Islet precursor cell (in vitro differentiated cells): ENCODE data around the gene ALS2CL.
"Not testable (repeated sequence)": the region's sequence is repeated elsewhere in the genome, so short reads cannot be mapped to it uniquely, and the experiment has no call there.

Experiments
- DNase-seq: peaks from one replicate; pipeline ENCODE4 v3.0.0-alpha.2; 2018

The ALS2CL gene

GRCh38 chr3:46715507-46716175, 22.2 kb upstream of the ALS2CL start:
- peak; percentile 53 for DNase-seq

- DNase-seq = peak; percentile 38
Measured at GRCh38 chr3:46714728-46715506, 21.4 kb upstream of the ALS2CL start.

- peak; percentile 51 for DNase-seq
Measured at GRCh38 chr3:46713898-46714552, 20.5 kb upstream of the ALS2CL start.

GRCh38 chr3:46713050-46713897, 19.8 kb upstream of the ALS2CL start:
- peak; percentile 43 for DNase-seq

GRCh38 chr3:46712191-46713049, 18.9 kb upstream of the ALS2CL start:
- peak; percentile 40 for DNase-seq

GRCh38 chr3:46711760-46712159, 18.3 kb upstream of the ALS2CL start:
- peak; percentile 20 for DNase-seq

GRCh38 chr3:46711305-46711704, 17.8 kb upstream of the ALS2CL start:
- peak; percentile 50 for DNase-seq

GRCh38 chr3:46710671-46711295, 17.3 kb upstream of the ALS2CL start:
- peak; percentile 45 for DNase-seq

GRCh38 chr3:46710229-46710628, 16.8 kb upstream of the ALS2CL start:
- DNase-seq = no peak

GRCh38 chr3:46709721-46710120, 16.2 kb upstream of the ALS2CL start:
- peak; percentile 37 for DNase-seq

GRCh38 chr3:46709157-46709654, 15.7 kb upstream of the ALS2CL start:
- peak; percentile 32 for DNase-seq

GRCh38 chr3:46708401-46709156, 15.1 kb upstream of the ALS2CL start:
- DNase-seq = peak; percentile 54

- peak; percentile 50 for DNase-seq
Measured at GRCh38 chr3:46707601-46708011, 14.1 kb upstream of the ALS2CL start.

- DNase-seq = peak; percentile 85
Measured at GRCh38 chr3:46706771-46707582, 13.5 kb upstream of the ALS2CL start.

GRCh38 chr3:46705751-46706552, 12.5 kb upstream of the ALS2CL start:
- peak; percentile 95 for DNase-seq

GRCh38 chr3:46705022-46705530, 11.6 kb upstream of the ALS2CL start:
- peak; percentile 93 for DNase-seq

- not testable (repeated sequence) for DNase-seq
Measured at GRCh38 chr3:46704346-46704745, 10.9 kb upstream of the ALS2CL start.

- DNase-seq = no peak
Measured at GRCh38 chr3:46703013-46703520, 9.6 kb upstream of the ALS2CL start.
